GM23338 (cell line): ENCODE results near the gene FLVCR1. TPM values are rescaled to one million over a fixed set of nuclear protein-coding genes. Genes with fewer than 3 reads are reported as not detected.

Source experiments
- ATAC-seq: fragments of 200-7000 bp; cut with Tn5 transposase; 3 replicates; pipeline ENCODE4 v1.9.1; 2020
- DNase-seq: peaks from one replicate; pipeline ENCODE4 v3.0.0-alpha.2; 2015; ENCODE audit warnings: low spot score
- H2AFZ ChIP-seq: fragments of 200-600 bp; sonication (generic); 2 replicates; pipeline ENCODE4 v1.8.0; 2016; ENCODE audit warnings: antibody characterized with exemption, mild to moderate bottlenecking, moderate library complexity
- H3F3A ChIP-seq: fragments of 200-600 bp; sonication (generic); replicated peaks from 2 replicates; pipeline ENCODE4 v1.8.0; 2017; ENCODE audit warnings: antibody characterized with exemption, mixed run types, low read depth
- H3K27ac ChIP-seq: fragments of 200-600 bp; sonication (generic); 2 replicates; pipeline ENCODE4 v1.6.1; 2016; ENCODE audit warnings: low read depth
- H3K27me3 ChIP-seq: fragments of 200-600 bp; sonication (generic); 2 replicates; pipeline ENCODE4 v1.8.0; 2016; ENCODE audit warnings: mild to moderate bottlenecking, mixed run types, moderate library complexity; ENCODE audit not compliant: insufficient read depth
- H3K36me3 ChIP-seq: fragments of 200-600 bp; sonication (generic); 2 replicates; pipeline ENCODE4 v1.8.0; 2016; ENCODE audit warnings: mild to moderate bottlenecking; ENCODE audit not compliant: insufficient read depth
- H3K4me1 ChIP-seq: fragments of 200-600 bp; sonication (generic); 2 replicates; pipeline ENCODE4 v1.8.0; 2016; ENCODE audit warnings: mild to moderate bottlenecking, moderate library complexity; ENCODE audit not compliant: insufficient read depth
- H3K4me2 ChIP-seq: fragments of 200-600 bp; sonication (generic); 2 replicates; pipeline ENCODE4 v1.7.1; 2017; ENCODE audit warnings: mixed run types
- H3K4me3 ChIP-seq: fragments of 200-600 bp; sonication (generic); 2 replicates; pipeline ENCODE4 v1.6.1; 2016; ENCODE audit warnings: mixed run types
- H3K79me2 ChIP-seq: fragments of 200-600 bp; sonication (generic); replicated peaks from 2 replicates; pipeline ENCODE4 v1.8.0; 2017; ENCODE audit warnings: mild to moderate bottlenecking; ENCODE audit not compliant: insufficient read depth
- H3K9me2 ChIP-seq: fragments of 200-600 bp; sonication (generic); 2 replicates; pipeline ENCODE4 v1.8.0; 2017; ENCODE audit not compliant: insufficient read depth
- H4K20me1 ChIP-seq: fragments of 200-600 bp; sonication (generic); replicated peaks from 2 replicates; pipeline ENCODE4 v1.8.0; 2017; ENCODE audit warnings: mild to moderate bottlenecking; ENCODE audit not compliant: insufficient read depth
- H3K27ac Mint-ChIP-seq: 2 replicates; pipeline ENCODE4 v1.8.0; 2020; ENCODE audit warnings: inconsistent platforms, mild to moderate bottlenecking, moderate library complexity, mixed read lengths
- H3K27me3 Mint-ChIP-seq: 3 replicates; pipeline ENCODE4 v1.8.0; 2022; ENCODE audit warnings: low read depth, mild to moderate bottlenecking, moderate library complexity, mixed read lengths, inconsistent platforms; ENCODE audit not compliant: insufficient read depth, poor library complexity
- H3K36me3 Mint-ChIP-seq: 3 replicates; pipeline ENCODE4 v1.8.0; 2021; ENCODE audit warnings: low read depth, mild to moderate bottlenecking, inconsistent platforms, moderate library complexity, mixed read lengths
- H3K4me1 Mint-ChIP-seq: 3 replicates; pipeline ENCODE4 v1.8.0; 2020; ENCODE audit warnings: mild to moderate bottlenecking, inconsistent platforms, mixed read lengths
- H3K4me3 Mint-ChIP-seq: 3 replicates; pipeline ENCODE4 v1.8.0; 2021; ENCODE audit warnings: moderate library complexity, mild to moderate bottlenecking, inconsistent platforms, mixed read lengths
- H3K9me3 Mint-ChIP-seq: 3 replicates; pipeline ENCODE4 v1.8.0; 2020; ENCODE audit warnings: moderate library complexity, mild to moderate bottlenecking, inconsistent platforms, mixed read lengths
- CREB1 ChIP-seq: fragments of 250-450 bp; sonication (Bioruptor Pico); IDR thresholded peaks from 2 replicates; pipeline ENCODE4 v1.5.0; 2020; ENCODE audit warnings: low read depth, mild to moderate bottlenecking, moderate library complexity
- EZH2 ChIP-seq: fragments of 200-600 bp; sonication (generic); IDR thresholded peaks from one replicate; pipeline ENCODE4 v1.8.0; 2017; ENCODE audit warnings: antibody characterized with exemption, mild to moderate bottlenecking, low read depth; ENCODE audit not compliant: unreplicated experiment
- EZH2phosphoT487 ChIP-seq: fragments of 200-600 bp; sonication (generic); IDR thresholded peaks from one replicate; pipeline ENCODE4 v1.8.1; 2018; ENCODE audit warnings: antibody characterized with exemption; ENCODE audit not compliant: unreplicated experiment
- JUNB ChIP-seq: IDR thresholded peaks from one replicate; pipeline ENCODE4 v1.6.1; 2016; ENCODE audit warnings: antibody characterized with exemption; ENCODE audit not compliant: unreplicated experiment
- NANOG ChIP-seq: IDR thresholded peaks from 2 replicates; pipeline ENCODE4 v1.6.1; 2016; ENCODE audit warnings: antibody characterized with exemption, borderline replicate concordance
- POLR2AphosphoS5 ChIP-seq: IDR thresholded peaks from 2 replicates; pipeline ENCODE4 v1.6.1; 2016; ENCODE audit warnings: antibody characterized with exemption, low read depth
- STAT1 ChIP-seq: IDR thresholded peaks from one replicate; pipeline ENCODE4 v1.6.1; 2016; ENCODE audit warnings: antibody characterized with exemption; ENCODE audit not compliant: unreplicated experiment
- ZNF114 ChIP-seq: fragments of 250-450 bp; sonication (Bioruptor Pico); IDR thresholded peaks from 2 replicates; pipeline ENCODE4 v1.5.0; 2020; ENCODE audit warnings: mild to moderate bottlenecking, moderate library complexity
- ZNF331 ChIP-seq: fragments of 250-450 bp; sonication (Bioruptor Pico); IDR thresholded peaks from 2 replicates; pipeline ENCODE4 v1.5.0; 2020; ENCODE audit warnings: low read depth, mild to moderate bottlenecking, moderate library complexity
- polyA plus RNA-seq: library from polyadenylated mRNA; unstranded; fragments of >200 nt; fragmentation: Nextera tagmentation; extraction: Ambion mirVana; gene quantifications from 2 replicates; pipeline ENCODE4 v1.2.1, GENCODE V29; 2016
- total RNA-seq: library from RNA; depleted of rRNA; stranded (reverse); fragments of >200 nt; shearing (Covaris generic); gene quantifications from 2 replicates; pipeline ENCODE4 v1.2.3, GENCODE V29; 2014
- TF ChIP-seq, protein P1 (sequence below), 2 experiments: fragments of 200-600 bp in 1 of 2; sonication (generic) in 1 of 2; conservative IDR thresholded peaks; 2 replicates each; pipeline versions ENCODE4 v1.5.1 to v1.6.1; 2016 to 2017; ENCODE audit warnings: antibody characterized with exemption in 2 of 2, low read depth in 2 of 2, mild to moderate bottlenecking in 2 of 2, moderate library complexity in 1 of 2
- TF ChIP-seq, protein P2 (sequence below): IDR thresholded peaks from one replicate; pipeline ENCODE4 v1.6.1; 2018; ENCODE audit warnings: antibody characterized with exemption; ENCODE audit not compliant: unreplicated experiment
- TF ChIP-seq, protein P3 (sequence below): IDR thresholded peaks from 2 replicates; pipeline ENCODE4 v1.6.1; 2016; ENCODE audit warnings: antibody characterized with exemption

Gene FLVCR1
- total and polyA plus RNA-seq, 2 experiments from 2014 or later: 60.5 to 93.5 TPM

DNA sequence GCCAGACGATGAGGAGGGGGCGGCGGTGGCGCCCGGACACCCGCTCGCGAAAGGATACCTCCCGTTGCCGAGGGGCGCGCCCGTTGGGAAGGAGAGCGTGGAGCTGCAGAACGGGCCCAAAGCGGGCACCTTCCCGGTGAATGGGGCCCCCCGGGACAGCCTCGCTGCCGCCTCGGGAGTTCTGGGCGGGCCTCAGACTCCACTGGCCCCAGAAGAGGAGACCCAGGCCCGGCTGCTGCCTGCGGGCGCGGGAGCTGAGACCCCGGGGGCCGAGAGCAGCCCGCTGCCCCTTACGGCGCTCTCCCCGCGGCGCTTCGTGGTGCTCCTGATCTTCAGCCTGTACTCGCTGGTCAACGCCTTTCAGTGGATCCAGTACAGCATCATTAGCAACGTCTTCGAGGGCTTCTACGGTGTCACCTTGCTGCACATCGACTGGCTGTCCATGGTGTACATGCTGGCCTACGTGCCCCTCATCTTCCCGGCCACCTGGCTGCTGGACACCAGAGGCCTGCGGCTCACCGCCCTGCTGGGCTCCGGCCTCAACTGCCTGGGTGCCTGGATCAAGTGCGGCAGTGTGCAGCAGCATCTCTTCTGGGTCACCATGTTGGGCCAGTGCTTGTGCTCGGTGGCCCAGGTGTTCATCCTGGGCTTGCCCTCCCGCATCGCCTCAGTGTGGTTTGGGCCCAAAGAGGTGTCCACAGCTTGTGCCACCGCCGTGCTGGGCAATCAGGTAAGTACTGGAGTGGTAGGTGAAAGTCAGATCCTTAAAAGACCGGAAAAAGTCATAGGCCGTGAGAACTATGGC, 588 bp downstream of the FLVCR1 start:
- H3K36me3 ChIP-seq: peaks cover 24% of the 10 kb centered on the region
- H3K27me3 Mint-ChIP-seq: peaks cover 16% of the 10 kb centered on the region
- H3K9me3 Mint-ChIP-seq: peaks cover 2% of the 10 kb centered on the region

GRCh38 chr1:212860713-212861581, 2.9 kb downstream of the FLVCR1 start:
- Histone ChIP-seq H2AFZ (no peak overlapping the region), H3K27ac (peak overlapping the region; percentile 60; the same call in 1 of the 2 replicates), H3K9me2 (no peaks in the 10 kb centered on the region), H3K27me3 (no peaks in the 10 kb centered on the region), H3K4me1 (peaks cover 35% of the 10 kb centered on the region), H3K4me3 (peak overlapping the region; percentile 86), H3K36me3 (peaks cover 44% of the 10 kb centered on the region), H3F3A (peaks cover 28% of the 10 kb centered on the region; the same call in 1 of the 2 replicates), H4K20me1 (peaks cover 66% of the 10 kb centered on the region), H3K4me2 (peak overlapping the region; percentile 92), H3K79me2 (peaks cover 100% of the 10 kb centered on the region)
- Mint-ChIP-seq H3K9me3 (no peaks in the 10 kb centered on the region; the same call in 1 of the 3 replicates), H3K4me1 (peaks cover 26% of the 10 kb centered on the region), H3K27ac (no peak overlapping the region), H3K36me3 (peaks cover 13% of the 10 kb centered on the region), H3K27me3 (peaks cover 13% of the 10 kb centered on the region), H3K4me3 (no peak overlapping the region)
- ATAC-seq: peak; percentile 3; the same call in 1 of the 3 replicates
- DNase-seq: peak; percentile 44
- TF ChIP-seq, protein P1, sequence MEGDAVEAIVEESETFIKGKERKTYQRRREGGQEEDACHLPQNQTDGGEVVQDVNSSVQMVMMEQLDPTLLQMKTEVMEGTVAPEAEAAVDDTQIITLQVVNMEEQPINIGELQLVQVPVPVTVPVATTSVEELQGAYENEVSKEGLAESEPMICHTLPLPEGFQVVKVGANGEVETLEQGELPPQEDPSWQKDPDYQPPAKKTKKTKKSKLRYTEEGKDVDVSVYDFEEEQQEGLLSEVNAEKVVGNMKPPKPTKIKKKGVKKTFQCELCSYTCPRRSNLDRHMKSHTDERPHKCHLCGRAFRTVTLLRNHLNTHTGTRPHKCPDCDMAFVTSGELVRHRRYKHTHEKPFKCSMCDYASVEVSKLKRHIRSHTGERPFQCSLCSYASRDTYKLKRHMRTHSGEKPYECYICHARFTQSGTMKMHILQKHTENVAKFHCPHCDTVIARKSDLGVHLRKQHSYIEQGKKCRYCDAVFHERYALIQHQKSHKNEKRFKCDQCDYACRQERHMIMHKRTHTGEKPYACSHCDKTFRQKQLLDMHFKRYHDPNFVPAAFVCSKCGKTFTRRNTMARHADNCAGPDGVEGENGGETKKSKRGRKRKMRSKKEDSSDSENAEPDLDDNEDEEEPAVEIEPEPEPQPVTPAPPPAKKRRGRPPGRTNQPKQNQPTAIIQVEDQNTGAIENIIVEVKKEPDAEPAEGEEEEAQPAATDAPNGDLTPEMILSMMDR (conservative IDR thresholded peaks at IDR 0.05; ENCODE audit: low read depth in 2 of 2): no peak
- TF ChIP-seq NANOG: peak; percentile 39; the same call in 1 of the 2 replicates
- TF ChIP-seq STAT1: no peak
- peak; percentile 64 for TF ChIP-seq POLR2AphosphoS5
- no peak for TF ChIP-seq JUNB
- TF ChIP-seq ZNF331 (CRISPR knock-in tag): no peak
- no peak for TF ChIP-seq CREB1 (CRISPR knock-in tag)
- TF ChIP-seq, protein P2, sequence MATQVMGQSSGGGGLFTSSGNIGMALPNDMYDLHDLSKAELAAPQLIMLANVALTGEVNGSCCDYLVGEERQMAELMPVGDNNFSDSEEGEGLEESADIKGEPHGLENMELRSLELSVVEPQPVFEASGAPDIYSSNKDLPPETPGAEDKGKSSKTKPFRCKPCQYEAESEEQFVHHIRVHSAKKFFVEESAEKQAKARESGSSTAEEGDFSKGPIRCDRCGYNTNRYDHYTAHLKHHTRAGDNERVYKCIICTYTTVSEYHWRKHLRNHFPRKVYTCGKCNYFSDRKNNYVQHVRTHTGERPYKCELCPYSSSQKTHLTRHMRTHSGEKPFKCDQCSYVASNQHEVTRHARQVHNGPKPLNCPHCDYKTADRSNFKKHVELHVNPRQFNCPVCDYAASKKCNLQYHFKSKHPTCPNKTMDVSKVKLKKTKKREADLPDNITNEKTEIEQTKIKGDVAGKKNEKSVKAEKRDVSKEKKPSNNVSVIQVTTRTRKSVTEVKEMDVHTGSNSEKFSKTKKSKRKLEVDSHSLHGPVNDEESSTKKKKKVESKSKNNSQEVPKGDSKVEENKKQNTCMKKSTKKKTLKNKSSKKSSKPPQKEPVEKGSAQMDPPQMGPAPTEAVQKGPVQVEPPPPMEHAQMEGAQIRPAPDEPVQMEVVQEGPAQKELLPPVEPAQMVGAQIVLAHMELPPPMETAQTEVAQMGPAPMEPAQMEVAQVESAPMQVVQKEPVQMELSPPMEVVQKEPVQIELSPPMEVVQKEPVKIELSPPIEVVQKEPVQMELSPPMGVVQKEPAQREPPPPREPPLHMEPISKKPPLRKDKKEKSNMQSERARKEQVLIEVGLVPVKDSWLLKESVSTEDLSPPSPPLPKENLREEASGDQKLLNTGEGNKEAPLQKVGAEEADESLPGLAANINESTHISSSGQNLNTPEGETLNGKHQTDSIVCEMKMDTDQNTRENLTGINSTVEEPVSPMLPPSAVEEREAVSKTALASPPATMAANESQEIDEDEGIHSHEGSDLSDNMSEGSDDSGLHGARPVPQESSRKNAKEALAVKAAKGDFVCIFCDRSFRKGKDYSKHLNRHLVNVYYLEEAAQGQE: no peak
- no peak for TF ChIP-seq ZNF114 (CRISPR knock-in tag)
- TF ChIP-seq, protein P3, sequence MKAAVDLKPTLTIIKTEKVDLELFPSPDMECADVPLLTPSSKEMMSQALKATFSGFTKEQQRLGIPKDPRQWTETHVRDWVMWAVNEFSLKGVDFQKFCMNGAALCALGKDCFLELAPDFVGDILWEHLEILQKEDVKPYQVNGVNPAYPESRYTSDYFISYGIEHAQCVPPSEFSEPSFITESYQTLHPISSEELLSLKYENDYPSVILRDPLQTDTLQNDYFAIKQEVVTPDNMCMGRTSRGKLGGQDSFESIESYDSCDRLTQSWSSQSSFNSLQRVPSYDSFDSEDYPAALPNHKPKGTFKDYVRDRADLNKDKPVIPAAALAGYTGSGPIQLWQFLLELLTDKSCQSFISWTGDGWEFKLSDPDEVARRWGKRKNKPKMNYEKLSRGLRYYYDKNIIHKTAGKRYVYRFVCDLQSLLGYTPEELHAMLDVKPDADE: no peak
- no peak for TF ChIP-seq EZH2phosphoT487
- TF ChIP-seq EZH2: no peak

More for the DNA sequence above, 588 bp downstream of the FLVCR1 start:
- Histone ChIP-seq H3K27me3 (no peaks in the 10 kb centered on the region), H3F3A (peaks cover 19% of the 10 kb centered on the region; the same call in 1 of the 2 replicates), H3K4me3 (peak overlapping the region; percentile 86), H3K27ac (peak overlapping the region; percentile 11), H3K4me2 (peak overlapping the region; percentile 92), H3K9me2 (no peaks in the 10 kb centered on the region; the same call in 1 of the 2 replicates), H2AFZ (no peak overlapping the region), H3K4me1 (peaks cover 38% of the 10 kb centered on the region), H3K79me2 (peaks cover 100% of the 10 kb centered on the region), H4K20me1 (peaks cover 51% of the 10 kb centered on the region)
- H3K4me1 Mint-ChIP-seq: peaks cover 29% of the 10 kb centered on the region
- no peak for TF ChIP-seq POLR2AphosphoS5
- TF ChIP-seq JUNB: no peak
- H3K4me3 Mint-ChIP-seq: no peak overlapping the region
- DNase-seq (peak; percentile 24), ATAC-seq (peak; percentile 15)
- H3K36me3 Mint-ChIP-seq: peaks cover 12% of the 10 kb centered on the region
- peak overlapping the region; percentile 93 for H3K27ac Mint-ChIP-seq
